Activated T-helper 2 cell treated with anti-CD3 and anti-CD28 coated beads, Interferon-gamma antibody, Interleukin-2, Interleukin-4, amounts not matched to agents 10 μg/mL and 5 μg/mL and 100 μg/mL, durations not matched to agents 14 hours and 24 hours and 36 hours (primary cell): ENCODE data around the gene P2RY14. TPM values are rescaled to one million over a fixed set of nuclear protein-coding genes. Genes with fewer than 3 reads are reported as not detected.

Source experiments
- DNase-seq: peaks from one replicate; pipeline ENCODE4 v3.0.0; 2021; ENCODE audit warnings: low spot score
- H3K27ac Mint-ChIP-seq: one replicate; pipeline ENCODE4 v1.8.0; 2021; ENCODE audit warnings: mixed read lengths
- H3K27me3 Mint-ChIP-seq: one replicate; pipeline ENCODE4 v1.8.0; 2021; ENCODE audit warnings: low read depth, mixed read lengths
- H3K36me3 Mint-ChIP-seq: one replicate; pipeline ENCODE4 v1.8.0; 2021; ENCODE audit warnings: low read depth, mixed read lengths
- H3K4me1 Mint-ChIP-seq: one replicate; pipeline ENCODE4 v1.8.0; 2021; ENCODE audit warnings: low read depth, mixed read lengths
- H3K4me3 Mint-ChIP-seq: one replicate; pipeline ENCODE4 v1.8.0; 2021; ENCODE audit warnings: low read depth, mild to moderate bottlenecking, moderate library complexity, mixed read lengths
- H3K9me3 Mint-ChIP-seq: one replicate; pipeline ENCODE4 v1.8.0; 2021; ENCODE audit warnings: mixed read lengths
- intact Hi-C: fragments of 100-400 bp; cut with micrococcal nuclease; formaldehyde crosslinking; loops from one replicate; pipeline ENCODE4 v1.15.1; 2023
- total RNA-seq: library from RNA; stranded (reverse); gene quantifications from 2 replicates; pipeline ENCODE4 v1.2.3, GENCODE V29; 2022

P2RY14 gene
- 0.18 and 0.34 TPM in 2 replicates for total RNA-seq

GRCh38 chr3:151278230-151278629 is at the start of gene P2RY14:
Gene P2RY14 (minus strand): TSS chr3:151278542. CDS start chr3:151214316, 64,226 bp downstream.
- intact Hi-C loops: loop anchor here (1.0 kb wide), 1 partner anchor 51 kb away; no protein-coding TSS in a partner anchor
- H3K4me1 Mint-ChIP-seq: peaks cover 62% of the 10 kb centered on the region
- H3K4me3 Mint-ChIP-seq: peak within 1 kb of the TSS; percentile 23
- peak within 1 kb of the TSS; percentile 53 for H3K27ac Mint-ChIP-seq
- H3K9me3 Mint-ChIP-seq: no peaks in the 10 kb centered on the region
- no peaks in the 10 kb centered on the region for H3K36me3 Mint-ChIP-seq
- no peak for DNase-seq
- H3K27me3 Mint-ChIP-seq: no peaks in the 10 kb centered on the region

GRCh38 chr3:151327571-151328198 is 49.3 kb upstream of the P2RY14 start:
- H3K4me3 Mint-ChIP-seq: no peak overlapping the region
- no peaks in the 10 kb centered on the region for H3K36me3 Mint-ChIP-seq
- intact Hi-C loops: loop anchor here (1.0 to 5.0 kb wide), 2 partner anchors 37 to 100 kb away; no protein-coding TSS in a partner anchor
- H3K9me3 Mint-ChIP-seq: no peaks in the 10 kb centered on the region
- DNase-seq: no peak
- H3K27ac Mint-ChIP-seq: no peak overlapping the region
- peaks cover 22% of the 10 kb centered on the region for H3K4me1 Mint-ChIP-seq
- H3K27me3 Mint-ChIP-seq: no peaks in the 10 kb centered on the region

- Mint-ChIP-seq H3K27me3 (no peaks in the 10 kb centered on the region), H3K27ac (no peak overlapping the region), H3K4me1 (peaks cover 45% of the 10 kb centered on the region), H3K9me3 (no peaks in the 10 kb centered on the region), H3K36me3 (no peaks in the 10 kb centered on the region), H3K4me3 (no peak overlapping the region)
- intact Hi-C loops: no loop called here
- no peak for DNase-seq
These were observed 44.2 kb upstream of the P2RY14 start for GRCh38 chr3:151322511-151322910.

GRCh38 chr3:151321526-151321925 is 43.2 kb upstream of the P2RY14 start:
- Mint-ChIP-seq H3K36me3 (no peaks in the 10 kb centered on the region), H3K27ac (no peak overlapping the region), H3K9me3 (no peaks in the 10 kb centered on the region), H3K4me1 (peaks cover 48% of the 10 kb centered on the region), H3K4me3 (no peak overlapping the region), H3K27me3 (no peaks in the 10 kb centered on the region)
- DNase-seq: no peak
- intact Hi-C loops: no loop called here

- no peak overlapping the region for H3K27ac Mint-ChIP-seq
- no peak for DNase-seq
- H3K27me3 Mint-ChIP-seq: no peaks in the 10 kb centered on the region
- H3K36me3 Mint-ChIP-seq: no peaks in the 10 kb centered on the region
- no peaks in the 10 kb centered on the region for H3K9me3 Mint-ChIP-seq
- H3K4me3 Mint-ChIP-seq: no peak overlapping the region
- peaks cover 61% of the 10 kb centered on the region for H3K4me1 Mint-ChIP-seq
- intact Hi-C loops: loop anchor here (1.0 kb wide), 1 partner anchor 36 kb away; no protein-coding TSS in a partner anchor
These were observed 41.8 kb upstream of the P2RY14 start for GRCh38 chr3:151320131-151320530.

- H3K27ac Mint-ChIP-seq: no peak overlapping the region
- no peak for DNase-seq
- H3K36me3 Mint-ChIP-seq: no peaks in the 10 kb centered on the region
- H3K9me3 Mint-ChIP-seq: no peaks in the 10 kb centered on the region
- no peaks in the 10 kb centered on the region for H3K27me3 Mint-ChIP-seq
- H3K4me1 Mint-ChIP-seq: peaks cover 66% of the 10 kb centered on the region
- H3K4me3 Mint-ChIP-seq: no peak overlapping the region
- intact Hi-C loops: loop anchor here (1.0 to 10.0 kb wide), 2 partner anchors 35 to 805 kb away; no protein-coding TSS in a partner anchor
These were observed 41.3 kb upstream of the P2RY14 start for GRCh38 chr3:151319628-151320027.

- no peak for DNase-seq
- intact Hi-C loops: loop anchor here (10.0 kb wide), 1 partner anchor 806 kb away; no protein-coding TSS in a partner anchor
- Mint-ChIP-seq H3K27me3 (no peaks in the 10 kb centered on the region), H3K4me1 (peaks cover 68% of the 10 kb centered on the region), H3K36me3 (no peaks in the 10 kb centered on the region), H3K9me3 (no peaks in the 10 kb centered on the region), H3K4me3 (no peak overlapping the region), H3K27ac (no peak overlapping the region)
These were observed 40.6 kb upstream of the P2RY14 start for GRCh38 chr3:151318991-151319390.

- Mint-ChIP-seq H3K36me3 (no peaks in the 10 kb centered on the region), H3K4me1 (peaks cover 62% of the 10 kb centered on the region), H3K9me3 (no peaks in the 10 kb centered on the region), H3K27me3 (no peaks in the 10 kb centered on the region), H3K27ac (no peak overlapping the region), H3K4me3 (no peak overlapping the region)
- intact Hi-C loops: loop anchor here (10.0 kb wide), 1 partner anchor 806 kb away; no protein-coding TSS in a partner anchor
- no peak for DNase-seq
These were observed 40.0 kb upstream of the P2RY14 start for GRCh38 chr3:151318313-151318712.

GRCh38 chr3:151316267-151316991 is 38.1 kb upstream of the P2RY14 start, which contains the start of gene GPR87:
Gene GPR87 (minus strand): TSS chr3:151316820. CDS start chr3:151300100, 16,720 bp downstream.
- Mint-ChIP-seq H3K9me3 (no peaks in the 10 kb centered on the region), H3K27ac (peak within 1 kb of the TSS; percentile 80), H3K4me1 (peaks cover 51% of the 10 kb centered on the region), H3K27me3 (no peaks in the 10 kb centered on the region), H3K4me3 (peak within 1 kb of the TSS; percentile 55), H3K36me3 (peaks cover 4% of the 10 kb centered on the region)
- no peak for DNase-seq
- intact Hi-C loops: loop anchor here (1.0 to 10.0 kb wide), 4 partner anchors 11 to 808 kb away; no protein-coding TSS in a partner anchor

GRCh38 chr3:151315846-151316245 is 37.5 kb upstream of the P2RY14 start:
- no peak for DNase-seq
- Mint-ChIP-seq H3K36me3 (peaks cover 4% of the 10 kb centered on the region), H3K4me3 (peak overlapping the region; percentile 55), H3K27ac (peak overlapping the region; percentile 80), H3K9me3 (no peaks in the 10 kb centered on the region), H3K27me3 (no peaks in the 10 kb centered on the region), H3K4me1 (peaks cover 48% of the 10 kb centered on the region)
- intact Hi-C loops: loop anchor here (1.0 to 10.0 kb wide), 4 partner anchors 11 to 809 kb away; no protein-coding TSS in a partner anchor

GRCh38 chr3:151315136-151315535 is 36.8 kb upstream of the P2RY14 start:
- intact Hi-C loops: loop anchor here (10.0 kb wide), 1 partner anchor 810 kb away; no protein-coding TSS in a partner anchor
- H3K4me3 Mint-ChIP-seq: peak overlapping the region; percentile 17
- no peak for DNase-seq

GRCh38 chr3:151314593-151314992 is 36.3 kb upstream of the P2RY14 start:
- Mint-ChIP-seq H3K27me3 (no peaks in the 10 kb centered on the region), H3K27ac (no peak overlapping the region), H3K4me1 (peaks cover 41% of the 10 kb centered on the region), H3K36me3 (peaks cover 4% of the 10 kb centered on the region), H3K4me3 (no peak overlapping the region), H3K9me3 (no peaks in the 10 kb centered on the region)
- intact Hi-C loops: loop anchor here (10.0 kb wide), 1 partner anchor 810 kb away; no protein-coding TSS in a partner anchor
- no peak for DNase-seq

More at GRCh38 chr3:151315136-151315535, 36.8 kb upstream of the P2RY14 start:
- H3K27ac Mint-ChIP-seq: no peak overlapping the region
- H3K4me1 Mint-ChIP-seq: peaks cover 43% of the 10 kb centered on the region
- H3K36me3 Mint-ChIP-seq: peaks cover 4% of the 10 kb centered on the region
- H3K27me3 Mint-ChIP-seq: no peaks in the 10 kb centered on the region
- H3K9me3 Mint-ChIP-seq: no peaks in the 10 kb centered on the region
